ENCODE data around the gene NFX1.

The NFX1 gene

GRCh38 chr9:33290247-33291030 is at the start of gene NFX1:
NFX1 (plus strand) TSS chr9:33290516; CDS start chr9:33290573, 57 bp downstream.
- DNase-seq (ENCODE audit: low read depth), result peak; percentile 99

- DNase-seq (ENCODE audit: low read depth), result no peak
Observed at GRCh38 chr9:33241298-33241697, 49.0 kb upstream of the NFX1 start.

GRCh38 chr9:33242609-33243134 is 47.6 kb upstream of the NFX1 start:
- DNase-seq (ENCODE audit: low read depth), result no peak

GRCh38 chr9:33244137-33244784 is 46.1 kb upstream of the NFX1 start:
- DNase-seq (ENCODE audit: low read depth), result no peak

GRCh38 chr9:33245341-33245740 is 45.0 kb upstream of the NFX1 start:
- no peak for DNase-seq (ENCODE audit: low read depth)

- DNase-seq (ENCODE audit: low read depth), result no peak
Observed at GRCh38 chr9:33246269-33246860, 44.0 kb upstream of the NFX1 start.

- DNase-seq (ENCODE audit: low read depth), result no peak
Observed at GRCh38 chr9:33248606-33249005, 41.7 kb upstream of the NFX1 start.

- DNase-seq (ENCODE audit: low read depth), result no peak
Observed at GRCh38 chr9:33249087-33249658, 41.1 kb upstream of the NFX1 start.

GRCh38 chr9:33249983-33250382 is 40.3 kb upstream of the NFX1 start:
- DNase-seq (ENCODE audit: low read depth), result no peak

GRCh38 chr9:33250458-33250995 is 39.8 kb upstream of the NFX1 start:
- peak; percentile 78 for DNase-seq (ENCODE audit: low read depth)

GRCh38 chr9:33254211-33254610 is 36.1 kb upstream of the NFX1 start:
- DNase-seq (ENCODE audit: low read depth), result no peak

GRCh38 chr9:33255014-33255413 is 35.3 kb upstream of the NFX1 start:
- DNase-seq (ENCODE audit: low read depth), result no peak

- no peak for DNase-seq (ENCODE audit: low read depth)
Observed at GRCh38 chr9:33255471-33255870, 34.8 kb upstream of the NFX1 start.

- no peak for DNase-seq (ENCODE audit: low read depth)
Observed at GRCh38 chr9:33256236-33256635, 34.1 kb upstream of the NFX1 start.

- DNase-seq (ENCODE audit: low read depth), result no peak
Observed at GRCh38 chr9:33257276-33257675, 33.0 kb upstream of the NFX1 start.

- no peak for DNase-seq (ENCODE audit: low read depth)
Observed at GRCh38 chr9:33260372-33260771, 29.9 kb upstream of the NFX1 start.

- peak; percentile 62 for DNase-seq (ENCODE audit: low read depth)
Observed at GRCh38 chr9:33263131-33264002, 26.9 kb upstream of the NFX1 start.

- DNase-seq (ENCODE audit: low read depth), result no peak
Observed at GRCh38 chr9:33264003-33264472, 26.3 kb upstream of the NFX1 start.

- peak; percentile 98 for DNase-seq (ENCODE audit: low read depth)
Observed at GRCh38 chr9:33264473-33265177, 25.7 kb upstream of the NFX1 start, which contains the start of the genes BAG1 and CHMP5. BAG1 (minus strand) TSS chr9:33264708. CHMP5 (plus strand) TSS chr9:33265049; CDS start chr9:33265079, 30 bp downstream.

- DNase-seq (ENCODE audit: low read depth), result no peak
Observed at GRCh38 chr9:33265211-33265865, 25.0 kb upstream of the NFX1 start.
